IPS-20b (cell line): ENCODE data around the gene ATP8B3.

Experiments used
- H3K27ac ChIP-seq: one replicate; pipeline ENCODE4 v1.5.1; 2013; ENCODE audit warnings: low read length
- H3K27me3 ChIP-seq: 2 replicates; pipeline ENCODE4 v1.6.1; 2013; ENCODE audit warnings: mild to moderate bottlenecking, low read length, inconsistent platforms; ENCODE audit not compliant: insufficient read depth
- H3K36me3 ChIP-seq: 2 replicates; pipeline ENCODE4 v1.6.1; 2013; ENCODE audit warnings: low read depth, mild to moderate bottlenecking, inconsistent platforms, low read length, moderate library complexity; ENCODE audit not compliant: insufficient read depth
- H3K4me1 ChIP-seq: 2 replicates; pipeline ENCODE4 v1.6.1; 2013; ENCODE audit warnings: mild to moderate bottlenecking, control low read depth, inconsistent platforms, low read length, moderate library complexity; ENCODE audit not compliant: insufficient read depth
- H3K4me3 ChIP-seq: 2 replicates; pipeline ENCODE4 v1.5.1; 2013; ENCODE audit warnings: mild to moderate bottlenecking, low read length, inconsistent platforms
- H3K9ac ChIP-seq: 2 replicates; pipeline ENCODE4 v1.6.1; 2013; ENCODE audit warnings: low read depth, mild to moderate bottlenecking, inconsistent platforms, low read length, moderate library complexity
- H3K9me3 ChIP-seq: 2 replicates; pipeline ENCODE4 v1.6.1; 2013; ENCODE audit warnings: mild to moderate bottlenecking, low read depth, low read length, inconsistent platforms; ENCODE audit not compliant: insufficient read depth

The ATP8B3 gene, protein sequence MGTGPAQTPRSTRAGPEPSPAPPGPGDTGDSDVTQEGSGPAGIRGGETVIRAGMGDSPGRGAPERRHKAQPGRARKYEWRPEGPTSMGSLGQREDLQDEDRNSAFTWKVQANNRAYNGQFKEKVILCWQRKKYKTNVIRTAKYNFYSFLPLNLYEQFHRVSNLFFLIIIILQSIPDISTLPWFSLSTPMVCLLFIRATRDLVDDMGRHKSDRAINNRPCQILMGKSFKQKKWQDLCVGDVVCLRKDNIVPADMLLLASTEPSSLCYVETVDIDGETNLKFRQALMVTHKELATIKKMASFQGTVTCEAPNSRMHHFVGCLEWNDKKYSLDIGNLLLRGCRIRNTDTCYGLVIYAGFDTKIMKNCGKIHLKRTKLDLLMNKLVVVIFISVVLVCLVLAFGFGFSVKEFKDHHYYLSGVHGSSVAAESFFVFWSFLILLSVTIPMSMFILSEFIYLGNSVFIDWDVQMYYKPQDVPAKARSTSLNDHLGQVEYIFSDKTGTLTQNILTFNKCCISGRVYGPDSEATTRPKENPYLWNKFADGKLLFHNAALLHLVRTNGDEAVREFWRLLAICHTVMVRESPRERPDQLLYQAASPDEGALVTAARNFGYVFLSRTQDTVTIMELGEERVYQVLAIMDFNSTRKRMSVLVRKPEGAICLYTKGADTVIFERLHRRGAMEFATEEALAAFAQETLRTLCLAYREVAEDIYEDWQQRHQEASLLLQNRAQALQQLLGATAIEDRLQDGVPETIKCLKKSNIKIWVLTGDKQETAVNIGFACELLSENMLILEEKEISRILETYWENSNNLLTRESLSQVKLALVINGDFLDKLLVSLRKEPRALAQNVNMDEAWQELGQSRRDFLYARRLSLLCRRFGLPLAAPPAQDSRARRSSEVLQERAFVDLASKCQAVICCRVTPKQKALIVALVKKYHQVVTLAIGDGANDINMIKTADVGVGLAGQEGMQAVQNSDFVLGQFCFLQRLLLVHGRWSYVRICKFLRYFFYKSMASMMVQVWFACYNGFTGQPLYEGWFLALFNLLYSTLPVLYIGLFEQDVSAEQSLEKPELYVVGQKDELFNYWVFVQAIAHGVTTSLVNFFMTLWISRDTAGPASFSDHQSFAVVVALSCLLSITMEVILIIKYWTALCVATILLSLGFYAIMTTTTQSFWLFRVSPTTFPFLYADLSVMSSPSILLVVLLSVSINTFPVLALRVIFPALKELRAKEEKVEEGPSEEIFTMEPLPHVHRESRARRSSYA (N-terminal part only)

DNA sequence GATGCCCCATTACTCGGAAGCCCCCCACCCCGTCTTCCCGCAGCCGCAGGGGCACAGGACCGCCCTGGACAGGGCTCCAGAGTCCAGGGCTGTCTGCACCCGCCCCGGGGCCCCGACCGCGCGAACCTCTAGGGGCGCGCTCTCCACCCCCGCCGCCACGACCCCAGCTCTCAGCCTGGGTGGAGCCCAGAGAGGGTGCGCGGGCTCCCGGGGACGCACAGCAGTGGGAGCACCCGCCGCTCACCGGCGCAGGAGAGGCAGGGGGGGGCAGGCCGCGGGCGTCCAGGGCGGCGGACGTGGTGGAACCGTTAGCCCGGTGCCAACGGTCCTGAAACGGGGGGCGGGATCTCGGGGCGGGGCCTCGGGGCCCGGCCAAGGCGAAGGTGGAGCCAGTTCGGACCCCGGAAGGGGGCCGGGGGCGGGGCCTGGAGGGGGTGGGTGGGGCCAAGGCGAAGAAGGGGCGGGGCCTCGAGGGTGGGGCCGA is at the start of gene ATP8B3:
TSS of gene ATP8B3 (minus strand) at position 335 of the 484 bp plus-strand sequence. CDS start 540 bp downstream, outside the sequence.
- peak within 1 kb of the TSS; percentile 83 for H3K4me3 ChIP-seq
- no peaks in the 10 kb centered on the region for H3K9me3 ChIP-seq
- H3K36me3 ChIP-seq = peaks cover 11% of the 10 kb centered on the region
- peaks cover 9% of the 10 kb centered on the region; the same call in 1 of the 2 replicates for H3K27me3 ChIP-seq
- H3K4me1 ChIP-seq = no peaks in the 10 kb centered on the region
- H3K27ac ChIP-seq = no peak within 1 kb of the TSS
- peak within 1 kb of the TSS; percentile 61; the same call in 1 of the 2 replicates for H3K9ac ChIP-seq

DNA sequence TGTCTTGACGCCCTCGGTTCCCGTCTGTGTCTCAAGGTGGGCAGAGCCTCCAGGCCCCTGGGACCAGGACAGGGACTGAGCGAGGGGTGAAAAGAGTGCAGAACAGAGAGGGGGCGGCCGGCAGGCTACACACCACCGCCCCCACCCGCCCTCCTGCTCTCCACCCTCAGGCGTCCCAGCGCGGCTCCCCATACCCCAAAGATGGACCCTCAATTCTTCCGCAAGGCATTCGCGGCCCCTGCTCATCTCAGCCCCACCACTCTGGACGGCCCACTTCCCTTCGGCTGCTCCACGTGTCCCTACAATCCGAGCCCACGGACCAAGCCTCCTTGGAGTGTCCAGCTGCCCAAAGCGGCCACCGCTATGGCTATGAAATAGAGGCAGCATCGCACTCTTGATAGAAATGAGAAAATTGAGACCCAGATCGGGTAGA is 49.5 kb upstream of the ATP8B3 start:
- Histone ChIP-seq H3K36me3 (no peaks in the 10 kb centered on the region), H3K27ac (no peak overlapping the region), H3K4me1 (peaks cover 32% of the 10 kb centered on the region), H3K27me3 (peaks cover 25% of the 10 kb centered on the region), H3K4me3 (peak overlapping the region; percentile 84), H3K9ac (peak overlapping the region; percentile 59; the same call in 1 of the 2 replicates), H3K9me3 (no peaks in the 10 kb centered on the region)

DNA sequence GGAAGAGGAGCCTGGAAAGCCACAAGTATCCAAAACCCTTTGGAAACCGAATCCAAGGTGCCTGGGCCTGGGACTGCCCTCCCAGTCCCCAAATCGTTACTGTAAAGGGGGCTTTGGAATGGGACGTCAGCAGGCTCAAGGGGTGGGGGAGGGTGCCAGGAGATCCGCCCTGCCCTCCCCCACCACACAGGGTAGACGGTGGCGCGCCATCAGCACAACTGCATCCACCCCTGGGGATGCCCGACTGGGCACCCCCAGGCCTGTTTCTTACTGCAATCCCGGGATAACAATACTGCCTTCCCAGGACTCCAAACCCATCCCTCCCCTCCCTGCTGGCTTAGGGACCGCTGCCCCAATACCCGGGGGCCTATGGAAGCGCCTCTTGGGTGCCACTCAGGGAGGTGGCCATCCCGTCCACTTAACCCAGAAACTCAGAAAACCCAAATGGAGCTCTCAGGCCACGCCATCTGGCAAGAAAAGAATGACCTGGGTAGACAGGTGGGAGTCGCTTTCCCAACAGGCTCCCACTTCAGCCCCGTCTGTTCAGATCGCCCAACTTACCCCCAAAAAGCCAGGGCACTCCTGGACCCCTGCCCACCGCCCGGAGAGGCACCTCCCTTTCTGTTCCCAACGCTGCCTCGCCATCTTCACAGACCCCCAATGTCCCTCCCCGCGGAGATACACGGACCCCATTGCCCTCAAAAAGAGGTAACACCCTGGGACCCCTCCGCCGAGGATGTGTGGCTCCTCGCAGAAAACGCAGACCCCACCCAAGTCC is 48.9 kb upstream of the ATP8B3 start:
- Histone ChIP-seq H3K9me3 (no peaks in the 10 kb centered on the region), H3K27me3 (peaks cover 25% of the 10 kb centered on the region), H3K4me1 (peaks cover 36% of the 10 kb centered on the region), H3K27ac (no peak overlapping the region), H3K36me3 (no peaks in the 10 kb centered on the region), H3K4me3 (peak overlapping the region; percentile 84), H3K9ac (peak overlapping the region; percentile 59; the same call in 1 of the 2 replicates)

DNA sequence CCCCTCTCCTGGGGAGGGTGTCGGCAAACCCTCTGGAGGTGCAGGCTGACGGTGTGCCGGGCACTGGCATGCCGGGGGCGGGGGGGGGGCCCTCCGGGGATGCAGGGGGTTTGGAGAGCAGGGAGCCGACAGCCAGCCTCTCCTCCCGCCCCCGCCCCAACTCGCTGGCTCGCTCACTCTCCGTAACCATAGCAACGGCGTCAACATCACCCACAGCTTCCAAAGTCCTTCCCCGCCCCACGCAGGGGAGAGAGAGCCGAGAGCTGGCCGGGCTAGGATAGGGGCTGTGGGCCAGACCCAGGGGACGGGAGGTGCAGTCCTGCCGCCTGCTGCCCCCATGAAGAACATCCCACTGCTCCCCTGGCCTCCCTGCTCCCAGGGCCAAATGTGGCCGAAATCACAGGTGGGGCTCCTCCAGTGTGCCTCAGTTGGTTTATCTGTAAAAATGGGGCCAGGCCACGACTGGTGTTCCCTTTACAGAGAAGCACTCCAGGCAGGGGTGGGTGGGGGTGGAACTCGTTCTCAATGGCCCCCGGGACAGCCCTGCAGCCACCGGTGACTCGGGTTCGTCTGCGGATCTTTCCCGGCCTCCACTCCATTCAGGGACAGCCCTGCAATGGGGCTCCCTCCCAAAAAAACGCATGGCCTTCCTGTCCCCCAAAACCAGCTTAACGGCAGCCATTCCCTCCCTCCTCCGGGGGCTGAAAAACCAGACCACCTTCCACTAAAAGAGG is 48.1 kb upstream of the ATP8B3 start:
- Histone ChIP-seq H3K36me3 (no peaks in the 10 kb centered on the region), H3K4me3 (peak overlapping the region; percentile 84; the same call in 1 of the 2 replicates), H3K9me3 (no peaks in the 10 kb centered on the region), H3K4me1 (peaks cover 38% of the 10 kb centered on the region), H3K27me3 (peaks cover 25% of the 10 kb centered on the region), H3K9ac (no peak overlapping the region), H3K27ac (no peak overlapping the region)

DNA sequence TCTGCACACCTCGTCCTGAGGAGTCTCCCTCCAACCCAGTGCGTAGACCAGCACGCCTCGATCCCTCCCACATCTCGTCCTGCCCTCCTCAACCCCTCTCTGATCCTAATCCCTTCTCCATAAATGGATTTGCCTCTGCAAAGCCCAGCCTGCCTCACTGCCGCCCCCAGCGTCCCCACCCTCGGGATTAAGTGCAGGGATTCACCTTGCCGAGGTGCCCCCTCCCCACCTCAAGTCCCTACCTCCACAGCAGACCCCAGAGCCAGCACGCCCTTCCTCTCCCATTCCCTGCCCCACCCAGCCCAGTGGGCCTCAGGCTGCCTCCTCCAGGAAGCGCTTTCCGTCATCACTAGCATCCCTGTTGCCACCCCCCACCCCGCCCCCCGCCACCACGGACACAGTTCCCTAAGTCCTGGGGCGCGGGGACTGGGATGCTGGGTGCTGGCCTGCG is 47.3 kb upstream of the ATP8B3 start:
- Histone ChIP-seq H3K9ac (no peak overlapping the region; the same call in 1 of the 2 replicates), H3K4me3 (peak overlapping the region; percentile 54; the same call in 1 of the 2 replicates), H3K9me3 (no peaks in the 10 kb centered on the region), H3K27me3 (peaks cover 25% of the 10 kb centered on the region), H3K4me1 (peaks cover 40% of the 10 kb centered on the region), H3K36me3 (no peaks in the 10 kb centered on the region), H3K27ac (no peak overlapping the region)

DNA sequence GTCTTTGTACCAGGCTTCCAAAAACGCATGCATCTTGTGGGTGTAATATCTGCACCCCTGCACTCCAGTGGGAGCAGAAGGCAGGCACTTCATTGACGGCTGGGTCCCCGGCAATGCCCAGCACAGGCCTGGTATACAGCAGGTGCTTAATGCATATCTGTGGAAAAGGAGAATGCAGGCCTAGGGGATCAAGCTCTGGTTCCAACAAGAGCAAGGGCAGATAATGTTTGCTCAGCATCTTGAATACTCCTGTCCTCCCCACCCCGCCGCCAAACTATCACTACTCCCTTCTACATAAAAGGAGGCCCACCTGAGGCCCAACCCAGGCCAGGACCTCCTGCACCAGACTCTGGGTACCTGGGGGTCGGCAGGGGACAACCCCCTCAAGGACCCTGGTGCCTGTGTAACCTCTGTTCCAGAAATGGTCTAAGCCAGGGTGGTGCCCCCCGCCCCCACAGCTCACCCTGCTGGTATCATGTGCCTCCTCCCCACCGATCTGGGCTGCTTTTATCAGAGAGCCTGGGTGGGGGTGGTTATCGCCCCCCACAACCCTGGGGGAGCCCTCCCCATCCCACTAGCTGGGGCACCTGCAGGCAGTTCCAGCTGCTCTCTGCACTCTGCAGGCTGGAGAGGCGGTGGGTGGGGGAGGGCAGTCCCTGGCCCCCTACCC is 46.5 kb upstream of the ATP8B3 start:
- H3K9me3 ChIP-seq = no peaks in the 10 kb centered on the region
- no peak overlapping the region for H3K4me3 ChIP-seq
- peaks cover 40% of the 10 kb centered on the region for H3K4me1 ChIP-seq
- peaks cover 25% of the 10 kb centered on the region for H3K27me3 ChIP-seq
- H3K27ac ChIP-seq = no peak overlapping the region
- H3K9ac ChIP-seq = no peak overlapping the region; the same call in 1 of the 2 replicates
- no peaks in the 10 kb centered on the region for H3K36me3 ChIP-seq

DNA sequence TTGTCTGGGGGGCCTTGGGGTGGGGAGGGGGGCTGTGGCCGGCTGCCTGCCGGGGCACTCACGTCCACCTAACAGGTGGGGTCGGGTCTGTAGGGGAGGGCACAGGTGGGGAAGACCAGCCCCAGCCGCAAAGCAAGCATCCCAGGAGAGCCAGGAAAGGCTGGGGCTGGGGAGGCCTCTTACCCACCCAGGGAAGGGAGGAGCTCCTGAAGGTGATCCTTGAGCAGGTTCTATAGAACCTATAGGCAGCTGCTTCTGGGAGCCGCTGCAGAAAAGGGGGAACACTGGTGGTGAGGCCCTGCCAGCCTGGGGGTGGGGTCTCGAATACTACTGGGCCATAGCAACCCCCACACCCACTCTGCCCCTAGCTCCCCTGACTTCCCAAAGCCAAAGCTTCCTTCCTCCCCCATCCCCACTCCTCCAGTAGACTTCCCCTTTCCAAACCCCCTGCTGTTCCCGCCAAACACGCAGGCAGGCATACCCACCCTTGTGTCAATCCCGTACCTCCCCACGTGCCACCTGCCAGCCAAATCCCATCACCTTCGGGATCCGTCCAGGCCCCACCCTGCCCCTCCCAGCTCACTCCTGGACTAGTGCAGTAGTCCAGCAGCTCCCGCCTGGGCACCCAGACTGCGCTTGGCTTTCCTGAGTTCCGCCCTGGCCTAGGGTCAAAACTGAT is 45.7 kb upstream of the ATP8B3 start:
- Histone ChIP-seq H3K27me3 (peaks cover 25% of the 10 kb centered on the region), H3K9ac (peak overlapping the region; percentile 64; the same call in 1 of the 2 replicates), H3K4me3 (peak overlapping the region; percentile 66; the same call in 1 of the 2 replicates), H3K27ac (no peak overlapping the region), H3K9me3 (no peaks in the 10 kb centered on the region), H3K4me1 (peaks cover 40% of the 10 kb centered on the region), H3K36me3 (no peaks in the 10 kb centered on the region)

DNA sequence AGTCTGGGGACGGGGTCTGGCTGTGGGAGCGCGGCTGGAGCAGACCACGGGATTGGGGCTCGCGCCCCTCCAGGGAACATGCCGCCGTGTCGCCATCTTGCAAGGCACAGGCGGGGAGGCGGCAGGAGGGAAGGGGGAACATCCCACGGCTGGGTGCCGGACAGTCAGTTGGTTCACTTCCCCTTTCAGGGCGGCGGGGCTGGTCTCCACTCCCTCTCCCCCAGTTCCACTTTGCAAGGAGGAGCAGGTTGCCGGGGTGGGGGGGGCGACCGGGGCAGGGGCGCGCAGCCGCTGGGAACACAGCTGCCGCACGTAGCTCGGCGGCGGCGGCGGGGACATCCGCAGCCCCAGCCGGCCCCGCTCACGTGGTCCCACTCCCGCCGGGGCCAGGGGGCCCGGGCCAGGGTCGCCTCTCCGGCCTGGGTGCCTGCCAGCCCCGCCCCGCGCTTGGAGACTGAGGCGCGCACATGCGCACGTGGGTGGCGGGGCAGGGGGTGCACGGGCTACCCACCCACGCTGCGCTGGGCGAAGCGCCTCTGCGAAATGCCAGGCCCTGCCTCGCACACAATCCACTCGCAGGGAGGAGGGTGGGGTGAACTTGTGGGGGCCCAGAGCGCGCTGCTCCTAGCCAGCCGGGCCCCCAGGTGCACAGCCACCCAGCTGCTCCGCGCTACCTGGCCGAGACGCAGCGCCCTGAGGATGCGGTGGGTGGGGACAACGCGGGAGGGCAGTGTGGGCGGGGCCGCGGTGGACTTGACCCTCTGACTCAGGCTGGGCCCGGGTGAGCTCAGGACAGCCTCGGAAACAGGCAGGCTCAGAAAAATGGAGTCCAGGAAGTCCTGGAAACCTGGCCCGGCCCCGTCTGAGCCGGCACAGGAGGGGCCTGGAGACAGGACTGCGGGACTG is 44.9 kb upstream of the ATP8B3 start:
- Histone ChIP-seq H3K36me3 (no peaks in the 10 kb centered on the region), H3K27ac (no peak overlapping the region), H3K9ac (peak overlapping the region; percentile 64; the same call in 1 of the 2 replicates), H3K4me1 (peaks cover 40% of the 10 kb centered on the region), H3K9me3 (no peaks in the 10 kb centered on the region), H3K27me3 (peaks cover 19% of the 10 kb centered on the region), H3K4me3 (peak overlapping the region; percentile 66; the same call in 1 of the 2 replicates)
